K562 (cell line): Measurements from ENCODE around the gene RPL10A. TPM values are rescaled to one million over a fixed set of nuclear protein-coding genes. Genes with fewer than 3 reads are reported as not detected.

Experiments
- ATAC-seq: fragments of 200-7000 bp; cut with Tn5 transposase; 3 replicates; pipeline ENCODE4 v1.9.1; 2020; ENCODE audit warnings: moderate library complexity
- BruUV-seq: library from RNA; stranded (reverse); fragments of 400-500 nt; replicated peaks from 2 replicates; lab custom pipeline; 2021; lab: Mats Ljungman, UMichigan
- CTCF ChIA-PET: fragments of 300-600 bp; formaldehyde crosslinking; extraction: SDS; loops from one replicate; lab custom pipeline; 2021; ENCODE audit warnings: low intra/inter-chr PET ratio; lab: Yijun Ruan, JAX
- POLR2A ChIA-PET: fragments of 300-600, 350-650 bp; sonication (Branson Sonifier 250); formaldehyde crosslinking; extraction: SDS; loops from one replicate; lab custom pipeline; 2021; ENCODE audit warnings: antibody characterized with exemption, inconsistent platforms; lab: Yijun Ruan, JAX
- DNase-seq, 4 experiments: peaks; one replicate each; pipeline versions ENCODE4 v3.0.0 to v3.0.0-alpha.2; 2011 to 2018; ENCODE audit warnings: low spot score in 3 of 4, mixed read lengths in 3 of 4; ENCODE audit errors: extremely low read depth in 1 of 4
- FAIRE-seq: peaks from 2 replicates; lab custom pipeline; 2011; peaks lifted over from hg19 to GRCh38; lab: Jason Lieb, UNC
- H2AFZ ChIP-seq: 2 replicates; pipeline ENCODE4 v1.6.0; 2011; ENCODE audit warnings: low read depth, low read length, control low read depth, inconsistent platforms
- H3K27ac ChIP-seq: fragments of 200-600 bp; 3 replicates; pipeline ENCODE4 v1.8.0; 2011; ENCODE audit warnings: low read depth, mild to moderate bottlenecking, control low read depth, inconsistent platforms, low read length, moderate library complexity, mixed read lengths; ENCODE audit errors: extremely low read depth
- H3K27me3 ChIP-seq, 2 experiments: fragments of 300-600 bp in 1 of 2; 2 replicates in 1 of 2; 3 replicates in 1 of 2; pipeline versions ENCODE4 v1.6.0 to v1.8.0; 2011; ENCODE audit warnings: inconsistent platforms in 2 of 2, low read length in 2 of 2, mild to moderate bottlenecking in 1 of 2, mixed read lengths in 1 of 2, moderate library complexity in 1 of 2; ENCODE audit not compliant: control insufficient read depth in 2 of 2, insufficient read depth in 2 of 2
- H3K36me3 ChIP-seq: fragments of 300-600 bp; 3 replicates; pipeline ENCODE4 v1.8.0; 2011; ENCODE audit warnings: mild to moderate bottlenecking, low read length, inconsistent platforms; ENCODE audit not compliant: control insufficient read depth, insufficient read depth
- H3K4me1 ChIP-seq, 2 experiments: fragments of 200-600 bp in 1 of 2; replicated peaks in 1 of 2; 2 replicates in 1 of 2; 3 replicates in 1 of 2; pipeline versions ENCODE4 v1.5.1 to v1.8.0; 2011; ENCODE audit warnings: inconsistent platforms in 2 of 2, low read length in 2 of 2, mild to moderate bottlenecking in 1 of 2, mixed read lengths in 1 of 2, moderate library complexity in 1 of 2; ENCODE audit not compliant: control insufficient read depth in 2 of 2, insufficient read depth in 2 of 2
- H3K4me2 ChIP-seq: 2 replicates; pipeline ENCODE4 v1.6.1; 2011; ENCODE audit warnings: low read length, control low read depth, inconsistent platforms, mixed read lengths; ENCODE audit not compliant: insufficient read depth
- H3K4me3 ChIP-seq: fragments of 200-600 bp; sonication (generic), shearing (Covaris generic); 2 replicates; pipeline ENCODE4 v1.5.1; 2016; ENCODE audit warnings: control low read depth, inconsistent platforms
- H3K79me2 ChIP-seq: fragments of 200-600 bp; 3 replicates; pipeline ENCODE4 v1.8.0; 2011; ENCODE audit warnings: low read length, inconsistent platforms; ENCODE audit not compliant: control insufficient read depth, insufficient read depth
- H3K9ac ChIP-seq, 2 experiments: 2 replicates each; pipeline versions ENCODE4 v1.6.0 to v1.6.1; 2011; ENCODE audit warnings: low read depth in 2 of 2, low read length in 2 of 2, control low read depth in 1 of 2, inconsistent platforms in 1 of 2, mild to moderate bottlenecking in 1 of 2, mixed read lengths in 1 of 2; ENCODE audit not compliant: insufficient read depth in 1 of 2
- H3K9me1 ChIP-seq: one replicate; pipeline ENCODE4 v1.6.0; 2011; ENCODE audit warnings: inconsistent platforms, mild to moderate bottlenecking, low read length, moderate library complexity; ENCODE audit not compliant: control insufficient read depth, insufficient read depth
- H3K9me3 ChIP-seq: replicated peaks from 2 replicates; pipeline ENCODE4 v1.5.1; 2011; ENCODE audit warnings: low read depth, low read length, inconsistent platforms; ENCODE audit not compliant: control insufficient read depth, insufficient read depth
- H4K20me1 ChIP-seq: replicated peaks from 2 replicates; pipeline ENCODE4 v1.6.1; 2011; ENCODE audit warnings: low read length, inconsistent platforms, mixed read lengths; ENCODE audit not compliant: control insufficient read depth, insufficient read depth
- ARNT ChIP-seq, 2 experiments: fragments of 450-650 bp; IDR thresholded peaks; 2 replicates each; pipeline ENCODE4 v1.6.1; 2016; ENCODE audit warnings: mild to moderate bottlenecking in 1 of 2
- HDAC2 ChIP-seq: fragments of 450-650 bp; IDR thresholded peaks from 2 replicates; pipeline ENCODE4 v1.6.1; 2016; ENCODE audit warnings: mild to moderate bottlenecking
- SMARCA5 ChIP-seq: fragments of 450-650 bp; IDR thresholded peaks from 2 replicates; pipeline ENCODE4 v1.6.1; 2016
- ZNF347 ChIP-seq: fragments of 450-650 bp; formaldehyde crosslinking; IDR thresholded peaks from 2 replicates; pipeline ENCODE4 v1.4.0; 2020; ENCODE audit warnings: low read depth, mild to moderate bottlenecking, moderate library complexity
- WGBS: fragments of 100-300 bp; shearing (Covaris generic); methylation state at CpG from one replicate; pipeline ENCODE4 v1.1.6; 2016; ENCODE audit warnings: low coverage, mixed read lengths; ENCODE audit not compliant: insufficient coverage; ENCODE audit errors: missing lambda C conversion rate; 5-methylcytosine and 5-hydroxymethylcytosine counted together
- in situ Hi-C: fragments of 300-500 bp; cut with MboI; formaldehyde crosslinking; loops from 4 replicates; pipeline ENCODE4 v1.15.0; 2018; ENCODE audit warnings: inconsistent platforms, mixed read lengths
- intact Hi-C: fragments of 100-400 bp; cut with micrococcal nuclease; formaldehyde crosslinking; loops from 2 replicates; pipeline ENCODE4 v1.14.2; 2022
- polyA plus RNA-seq, 8 experiments: library from polyadenylated mRNA; depleted of rRNA in 4 of 8; stranded (reverse) in 5 of 8; unstranded in 3 of 8; fragments of >200 nt; fragmentation: Nextera tagmentation in 2 of 8; fragmentation: Illumina TruSeq in 1 of 8; extraction: Ambion mirVana in 2 of 8; extraction: Trizol in 1 of 8; gene quantifications; 2 replicates each; pipeline versions ENCODE4 v1.2.1 to v1.2.3, GENCODE V29; 2011 to 2014; ENCODE audit warnings: inconsistent platforms in 1 of 8, missing spikeins in 1 of 8
- total RNA-seq, 7 experiments: library from RNA; depleted of rRNA in 6 of 7; stranded (reverse); fragments of >200 nt in 6 of 7; fragmentation: Illumina TruSeq in 2 of 7; extraction: Trizol in 2 of 7; gene quantifications; 2 replicates each; pipeline versions ENCODE4 v1.2.1 to v1.2.3, GENCODE V29; 2011 to 2021; ENCODE audit warnings: low replicate concordance in 1 of 7
- TF ChIP-seq, protein P1 (sequence below): fragments of 450-650 bp; IDR thresholded peaks from 2 replicates; pipeline ENCODE4 v1.6.1; 2018; ENCODE audit not compliant: partially characterized antibody

The RPL10A gene
- total and polyA plus RNA-seq, 9 of the 15 experiments (the other 6 are each of a cell fraction or from before 2014, with no cell fraction given) = 1,589 to 3,237 (median 2,116) TPM

DNA sequence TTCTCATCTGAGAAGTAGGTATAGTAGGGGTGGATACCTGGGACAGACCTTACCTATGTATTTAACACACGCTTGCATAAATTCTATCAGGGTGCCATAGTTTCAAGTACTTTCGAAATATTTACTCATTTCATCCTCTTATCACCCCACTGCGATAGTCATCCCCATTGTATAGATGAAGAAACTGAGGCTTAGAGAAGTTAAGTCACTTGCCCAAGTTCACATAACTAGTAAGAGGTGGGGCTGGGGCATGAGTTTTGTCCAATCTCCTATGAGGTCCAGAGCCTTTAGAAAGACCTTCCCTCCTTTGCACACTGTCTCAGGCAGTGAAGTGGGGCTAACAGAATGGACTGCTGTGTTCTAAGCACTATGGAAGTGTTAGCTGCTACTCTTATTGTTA lies 38.3 kb downstream of the RPL10A start (continued):
- TF ChIP-seq, protein P1, sequence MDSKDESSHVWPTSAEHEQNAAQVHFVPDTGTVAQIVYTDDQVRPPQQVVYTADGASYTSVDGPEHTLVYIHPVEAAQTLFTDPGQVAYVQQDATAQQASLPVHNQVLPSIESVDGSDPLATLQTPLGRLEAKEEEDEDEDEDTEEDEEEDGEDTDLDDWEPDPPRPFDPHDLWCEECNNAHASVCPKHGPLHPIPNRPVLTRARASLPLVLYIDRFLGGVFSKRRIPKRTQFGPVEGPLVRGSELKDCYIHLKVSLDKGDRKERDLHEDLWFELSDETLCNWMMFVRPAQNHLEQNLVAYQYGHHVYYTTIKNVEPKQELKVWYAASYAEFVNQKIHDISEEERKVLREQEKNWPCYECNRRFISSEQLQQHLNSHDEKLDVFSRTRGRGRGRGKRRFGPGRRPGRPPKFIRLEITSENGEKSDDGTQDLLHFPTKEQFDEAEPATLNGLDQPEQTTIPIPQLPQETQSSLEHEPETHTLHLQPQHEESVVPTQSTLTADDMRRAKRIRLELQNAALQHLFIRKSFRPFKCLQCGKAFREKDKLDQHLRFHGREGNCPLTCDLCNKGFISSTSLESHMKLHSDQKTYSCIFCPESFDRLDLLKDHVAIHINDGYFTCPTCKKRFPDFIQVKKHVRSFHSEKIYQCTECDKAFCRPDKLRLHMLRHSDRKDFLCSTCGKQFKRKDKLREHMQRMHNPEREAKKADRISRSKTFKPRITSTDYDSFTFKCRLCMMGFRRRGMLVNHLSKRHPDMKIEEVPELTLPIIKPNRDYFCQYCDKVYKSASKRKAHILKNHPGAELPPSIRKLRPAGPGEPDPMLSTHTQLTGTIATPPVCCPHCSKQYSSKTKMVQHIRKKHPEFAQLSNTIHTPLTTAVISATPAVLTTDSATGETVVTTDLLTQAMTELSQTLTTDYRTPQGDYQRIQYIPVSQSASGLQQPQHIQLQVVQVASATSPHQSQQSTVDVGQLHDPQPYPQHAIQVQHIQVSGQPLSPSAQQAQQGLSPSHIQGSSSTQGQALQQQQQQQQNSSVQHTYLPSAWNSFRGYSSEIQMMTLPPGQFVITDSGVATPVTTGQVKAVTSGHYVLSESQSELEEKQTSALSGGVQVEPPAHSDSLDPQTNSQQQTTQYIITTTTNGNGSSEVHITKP = no peak
- TF ChIP-seq HDAC2 (0 out of 2 replicates have a peak, but pooled peaks have one; percentile 64), SMARCA5 (peak; percentile 82; the same call in 1 of the 2 replicates)

DNA sequence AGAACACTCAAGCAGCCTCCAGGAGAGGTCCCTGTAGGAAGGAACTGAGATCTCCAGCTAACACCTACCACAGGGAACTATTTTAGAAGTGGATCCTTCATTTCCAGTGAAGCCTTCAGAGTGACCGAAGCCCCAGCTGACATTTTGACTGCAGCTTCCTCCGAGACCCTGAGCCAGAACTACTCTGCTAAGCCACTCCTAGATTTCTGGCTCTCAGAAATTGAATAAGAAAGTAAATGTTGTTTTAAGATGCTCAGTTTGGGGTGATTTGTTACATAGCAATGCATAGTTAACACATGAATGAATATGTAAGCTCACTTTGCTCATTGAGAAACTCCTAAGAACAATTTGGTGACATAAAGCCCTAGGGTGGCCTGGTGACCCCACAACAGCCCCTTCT lies 39.0 kb downstream of the RPL10A start:
- no peak overlapping the region for H3K4me3 ChIP-seq
- no peaks in the 10 kb centered on the region for H3K9me1 ChIP-seq
- peak overlapping the region; percentile 17; the same call in 1 of the 2 replicates for H2AFZ ChIP-seq
- CTCF ChIA-PET = no interaction called here
- 16% methylated on average over 2 of the region's 2 CpGs for WGBS
- H3K9ac ChIP-seq = no peak overlapping the region
- H3K27ac ChIP-seq = no peak overlapping the region
- H3K79me2 ChIP-seq = no peaks in the 10 kb centered on the region
- H3K36me3 ChIP-seq = no peaks in the 10 kb centered on the region
- POLR2A ChIA-PET = interaction anchor here (0.5 to 3.5 kb wide), 6 partner anchors 10 to 452 kb away, joined by 3 to 20 read pairs (median 3); partner anchors contain the start of gene TEAD3
- no peak overlapping the region for H3K4me2 ChIP-seq
- no peak for FAIRE-seq
- no TSS peak for BruUV-seq
- intact Hi-C loops = no loop called here
- peaks cover 7% of the 10 kb centered on the region; the same call in 1 of the 2 replicates for H4K20me1 ChIP-seq
- no peak for TF ChIP-seq ARNT (IDR thresholded peaks at IDR 0.05)
- TF ChIP-seq ZNF347 = no peak
- DNase-seq = no peak
- peaks cover 47 to 69% of the 10 kb centered on the region in 2 experiments for H3K27me3 ChIP-seq
- H3K4me1 ChIP-seq = peaks cover 0 to 16% of the 10 kb centered on the region in 2 experiments; a peak in 2 of 5 replicates
- no peaks in the 10 kb centered on the region for H3K9me3 ChIP-seq
- ATAC-seq = no peak
- in situ Hi-C loops = no loop called here
